B cell (primary cell): ENCODE data around the gene NT5DC3. TPM values are rescaled to one million over a fixed set of nuclear protein-coding genes. Genes with fewer than 3 reads are reported as not detected.

ENCODE experiments used
- ATAC-seq: fragments of 200-7000 bp; cut with Tn5 transposase; one replicate; pipeline ENCODE4 v1.10.0; 2021; ENCODE audit warnings: low read depth, mild to moderate bottlenecking, moderate number of reproducible peaks, moderate library complexity
- CTCF ChIA-PET: fragments of 350-600 bp; sonication (Branson Sonifier 250); formaldehyde crosslinking; loops from one replicate; lab custom pipeline; 2021; ENCODE audit warnings: antibody characterized with exemption, inconsistent platforms; lab: Charles Lee
- POLR2A ChIA-PET: fragments of 350-600 bp; sonication (Branson Sonifier 250); formaldehyde crosslinking; loops from one replicate; lab custom pipeline; 2021; ENCODE audit warnings: antibody characterized with exemption; lab: Charles Lee
- DNase-seq: peaks from one replicate; pipeline ENCODE4 v3.0.0; 2013
- H2AFZ ChIP-seq: 2 replicates; pipeline ENCODE4 v1.6.1; 2012; ENCODE audit warnings: mild to moderate bottlenecking, low read depth, low read length; ENCODE audit not compliant: insufficient read depth, poor library complexity, severe bottlenecking
- H3K27ac ChIP-seq, 2 donors: 1 replicate in 1 of 2; 2 replicates in 1 of 2; pipeline ENCODE4 v1.5.1; 2012 to 2013; ENCODE audit warnings: low read length in 2 of 2, mild to moderate bottlenecking in 2 of 2, moderate library complexity in 1 of 2
- H3K27me3 ChIP-seq, 4 experiments: fragments of 200-600 bp in 1 of 4; sonication (generic) in 1 of 4; replicated peaks in 1 of 4; 1 replicate in 2 of 4; 2 replicates in 2 of 4; pipeline versions ENCODE4 v1.6.1 to v1.7.0; 2013 to 2016; ENCODE audit warnings: low read length in 3 of 4, mild to moderate bottlenecking in 2 of 4, mixed read lengths in 1 of 4, moderate library complexity in 1 of 4; ENCODE audit not compliant: insufficient read depth in 4 of 4, control insufficient read depth in 3 of 4; ENCODE audit errors: control extremely low read depth in 1 of 4
- H3K36me3 ChIP-seq, 2 experiments: replicated peaks in 1 of 2; 1 replicate in 1 of 2; 2 replicates in 1 of 2; pipeline versions ENCODE4 v1.6.1 to v1.7.1; 2013; ENCODE audit warnings: low read length in 1 of 2; ENCODE audit not compliant: insufficient read depth in 2 of 2, control insufficient read depth in 1 of 2; ENCODE audit errors: control extremely low read depth in 1 of 2, extremely low read depth in 1 of 2
- H3K4me1 ChIP-seq, 2 donors: fragments of 200-600 bp in 1 of 2; sonication (generic) in 1 of 2; 1 replicate in 1 of 2; 2 replicates in 1 of 2; pipeline versions ENCODE4 v1.5.1 to v1.6.1; 2013 to 2017; ENCODE audit warnings: low read length in 2 of 2; ENCODE audit not compliant: control insufficient read depth in 2 of 2, insufficient read depth in 2 of 2
- H3K4me2 ChIP-seq: replicated peaks from 2 replicates; pipeline ENCODE3; 2012; ENCODE audit warnings: mild to moderate bottlenecking, low read depth, low read length; ENCODE audit not compliant: poor library complexity, severe bottlenecking
- H3K4me3 ChIP-seq, 5 experiments: fragments of 200-600 bp in 1 of 5; sonication (generic) in 1 of 5; 1 replicate in 3 of 5; 2 replicates in 2 of 5; pipeline versions ENCODE4 v1.5.1 to v1.7.0; 2011 to 2016; ENCODE audit warnings: low read length in 4 of 5, mild to moderate bottlenecking in 4 of 5, low read depth in 2 of 5, control low read depth in 1 of 5, moderate library complexity in 1 of 5; ENCODE audit not compliant: insufficient read depth in 1 of 5; ENCODE audit errors: control extremely low read depth in 1 of 5, extremely low read depth in 1 of 5
- H3K79me2 ChIP-seq: fragments of 200-600 bp; sonication (generic); one replicate; pipeline ENCODE4 v1.6.0; 2016; ENCODE audit warnings: low read length; ENCODE audit not compliant: control insufficient read depth, insufficient read depth
- H3K9ac ChIP-seq: fragments of 200-600 bp; sonication (generic); 2 replicates; pipeline ENCODE4 v1.6.1; 2017; ENCODE audit warnings: mild to moderate bottlenecking, low read length, moderate library complexity
- H3K9me3 ChIP-seq, 3 donors: one replicate each; pipeline versions ENCODE4 v1.6.1 to v1.7.1; 2013; ENCODE audit warnings: low read length in 2 of 3; ENCODE audit not compliant: control insufficient read depth in 2 of 3, insufficient read depth in 1 of 3; ENCODE audit errors: control extremely low read depth in 1 of 3
- H4K20me1 ChIP-seq: 2 replicates; pipeline ENCODE4 v1.6.0; 2012; ENCODE audit warnings: mild to moderate bottlenecking, low read length; ENCODE audit not compliant: insufficient read depth, control insufficient read depth, poor library complexity, severe bottlenecking
- H3K27ac Mint-ChIP-seq: one replicate; pipeline ENCODE4 v1.8.0; 2021; ENCODE audit warnings: mixed read lengths
- H3K27me3 Mint-ChIP-seq: one replicate; pipeline ENCODE4 v1.8.0; 2021; ENCODE audit warnings: mixed read lengths
- H3K4me1 Mint-ChIP-seq: one replicate; pipeline ENCODE4 v1.8.0; 2021; ENCODE audit warnings: mixed read lengths
- H3K4me3 Mint-ChIP-seq: one replicate; pipeline ENCODE4 v1.8.0; 2021; ENCODE audit warnings: mixed read lengths
- H3K9me3 Mint-ChIP-seq: one replicate; pipeline ENCODE4 v1.8.0; 2022; ENCODE audit warnings: mixed read lengths; ENCODE audit not compliant: insufficient read depth
- EZH2 ChIP-seq: IDR thresholded peaks from 2 replicates; pipeline ENCODE4 v1.6.1; 2012; ENCODE audit warnings: borderline replicate concordance, low read depth, mild to moderate bottlenecking, moderate library complexity, low read length; ENCODE audit not compliant: insufficient read depth, poor library complexity, severe bottlenecking
- WGBS: methylation state at CpG from one replicate; pipeline ENCODE4 v1.1.5; 2013; ENCODE audit warnings: missing lambda C conversion rate; ENCODE audit not compliant: insufficient coverage; 5-methylcytosine and 5-hydroxymethylcytosine counted together
- intact Hi-C: fragments of 100-400 bp; cut with micrococcal nuclease; formaldehyde crosslinking; loops from one replicate; pipeline ENCODE4 v1.10.0; 2022
- polyA plus RNA-seq: library from polyadenylated mRNA; depleted of rRNA; stranded (reverse); fragments of >200 nt; gene quantifications from 2 replicates; pipeline ENCODE4 v1.2.3, GENCODE V29; 2012
- total RNA-seq, 2 donors: library from RNA; stranded (reverse); fragments of 120-200 nt in 1 of 2; gene quantifications; 1 replicate in 1 of 2; 2 replicates in 1 of 2; pipeline versions ENCODE4 v1.2.3 to v1.2.4, GENCODE V29; 2013 to 2022
- TF ChIP-seq, protein P1 (sequence below): fragments of 200-600 bp; IDR thresholded peaks from one replicate; pipeline ENCODE4 v1.8.0; 2022; ENCODE audit warnings: antibody characterized with exemption, mild to moderate bottlenecking

Gene NT5DC3
- total and polyA plus RNA-seq, 2 donors (not counting 1 experiment from before 2014, with no cell fraction given) = 4.4 to 10.6 TPM

- DNase-seq (no peak), ATAC-seq (no peak)
- ChIA-PET CTCF (no interaction called here), POLR2A (no interaction called here)
- Histone ChIP-seq H4K20me1 (no peaks in the 10 kb centered on the region), H3K4me1 (no peaks in the 10 kb centered on the region), H3K4me3 (no peak overlapping the region), H3K9me3 (no peaks in the 10 kb centered on the region), H3K79me2 (no peaks in the 10 kb centered on the region), H3K36me3 (peaks cover 6 to 41% of the 10 kb centered on the region in 2 experiments), H3K4me2 (no peak overlapping the region), H3K9ac (no peak overlapping the region), H2AFZ (no peak overlapping the region), H3K27ac (no peak overlapping the region), H3K27me3 (no peaks in the 10 kb centered on the region)
- intact Hi-C loops = no loop called here
- no peaks in the 10 kb centered on the region for H3K9me3 Mint-ChIP-seq
- TF ChIP-seq, protein P1, sequence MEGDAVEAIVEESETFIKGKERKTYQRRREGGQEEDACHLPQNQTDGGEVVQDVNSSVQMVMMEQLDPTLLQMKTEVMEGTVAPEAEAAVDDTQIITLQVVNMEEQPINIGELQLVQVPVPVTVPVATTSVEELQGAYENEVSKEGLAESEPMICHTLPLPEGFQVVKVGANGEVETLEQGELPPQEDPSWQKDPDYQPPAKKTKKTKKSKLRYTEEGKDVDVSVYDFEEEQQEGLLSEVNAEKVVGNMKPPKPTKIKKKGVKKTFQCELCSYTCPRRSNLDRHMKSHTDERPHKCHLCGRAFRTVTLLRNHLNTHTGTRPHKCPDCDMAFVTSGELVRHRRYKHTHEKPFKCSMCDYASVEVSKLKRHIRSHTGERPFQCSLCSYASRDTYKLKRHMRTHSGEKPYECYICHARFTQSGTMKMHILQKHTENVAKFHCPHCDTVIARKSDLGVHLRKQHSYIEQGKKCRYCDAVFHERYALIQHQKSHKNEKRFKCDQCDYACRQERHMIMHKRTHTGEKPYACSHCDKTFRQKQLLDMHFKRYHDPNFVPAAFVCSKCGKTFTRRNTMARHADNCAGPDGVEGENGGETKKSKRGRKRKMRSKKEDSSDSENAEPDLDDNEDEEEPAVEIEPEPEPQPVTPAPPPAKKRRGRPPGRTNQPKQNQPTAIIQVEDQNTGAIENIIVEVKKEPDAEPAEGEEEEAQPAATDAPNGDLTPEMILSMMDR = no peak
- TF ChIP-seq EZH2 = no peak
- WGBS = 96% methylated on average over 3 of the region's 4 CpGs
- no peak overlapping the region for H3K27ac Mint-ChIP-seq
- H3K27me3 Mint-ChIP-seq = no peaks in the 10 kb centered on the region
- H3K4me1 Mint-ChIP-seq = no peaks in the 10 kb centered on the region
- H3K4me3 Mint-ChIP-seq = no peak overlapping the region
Observed at GRCh38 chr12:103809154-103809553, 31.9 kb downstream of the NT5DC3 start.

- ChIA-PET CTCF (no interaction called here), POLR2A (no interaction called here)
- Histone ChIP-seq H3K9me3 (no peaks in the 10 kb centered on the region), H2AFZ (no peak overlapping the region), H3K36me3 (peaks cover 6 to 39% of the 10 kb centered on the region in 2 experiments), H3K4me2 (no peak overlapping the region), H3K4me3 (no peak overlapping the region), H4K20me1 (no peaks in the 10 kb centered on the region), H3K27ac (no peak overlapping the region), H3K9ac (no peak overlapping the region), H3K27me3 (no peaks in the 10 kb centered on the region), H3K79me2 (no peaks in the 10 kb centered on the region), H3K4me1 (no peaks in the 10 kb centered on the region)
- Mint-ChIP-seq H3K27ac (no peak overlapping the region), H3K4me1 (no peaks in the 10 kb centered on the region), H3K9me3 (no peaks in the 10 kb centered on the region), H3K27me3 (no peaks in the 10 kb centered on the region), H3K4me3 (no peak overlapping the region)
- ATAC-seq (no peak), DNase-seq (no peak)
- TF ChIP-seq, protein P1 = no peak
- TF ChIP-seq EZH2 = no peak
- 96% methylated on average over 5 of the region's 6 CpGs for whole genome bisulfite sequencing
- intact Hi-C loops = no loop called here
Observed at GRCh38 chr12:103808239-103808880, 32.7 kb downstream of the NT5DC3 start.
